MM.1S (cell line): Measurements from ENCODE around the gene CHST11.

Experiments used
- CTCF ChIP-seq: fragments of 300-600 bp; sonication (generic); IDR thresholded peaks from 2 replicates; pipeline ENCODE4 v1.5.1; 2016; ENCODE audit warnings: antibody characterized with exemption, low read length, mixed read lengths
- EZH2 ChIP-seq: fragments of 300-600 bp; sonication (generic); optimal IDR thresholded peaks from 2 replicates; pipeline ENCODE3; 2017; ENCODE audit warnings: low read depth, mild to moderate bottlenecking, antibody characterized with exemption, low read length, mixed read lengths
- EZH2phosphoT487 ChIP-seq: fragments of 300-600 bp; sonication (generic); IDR thresholded peaks from 2 replicates; pipeline ENCODE4 v1.6.1; 2018; ENCODE audit warnings: antibody characterized with exemption, low read length

- TF ChIP-seq CTCF, result no peak
- TF ChIP-seq EZH2, result no peak
- TF ChIP-seq EZH2phosphoT487, result no peak
Measured at GRCh38 chr12:104689635-104690034, 232.9 kb downstream of the CHST11 start.
